PC-3 (cell line): ENCODE results near the gene ARHGAP11A. TPM values are rescaled to one million over a fixed set of nuclear protein-coding genes. Genes with fewer than 3 reads are reported as not detected.
A peak's percentile ranks its signal among the peaks of the same experiment; 100 is the strongest.

Experiments
- ATAC-seq: fragments of 200-7000 bp; cut with Tn5 transposase; 2 replicates; pipeline ENCODE4 v1.9.1; 2020; ENCODE audit warnings: mild to moderate bottlenecking, moderate library complexity
- BruUV-seq: library from RNA; stranded (reverse); fragments of 400-500 nt; replicated peaks from 2 replicates; lab custom pipeline; 2021; lab: Mats Ljungman, UMichigan
- CTCF ChIA-PET: fragments of 300-600 bp; sonication (Branson Sonifier 250); formaldehyde crosslinking; loops from one replicate; lab custom pipeline; 2022; ENCODE audit warnings: antibody characterized with exemption; lab: Charles Lee
- POLR2A ChIA-PET: fragments of 300-600 bp; sonication (Branson Sonifier 250); formaldehyde crosslinking; loops from one replicate; lab custom pipeline; 2022; ENCODE audit warnings: antibody characterized with exemption; ENCODE audit not compliant: unreplicated experiment; lab: Charles Lee
- DNase-seq: peaks from one replicate; pipeline ENCODE4 v3.0.0-alpha.2; 2015
- H2AFZ ChIP-seq: fragments of 300-600 bp; sonication (generic); 2 replicates; pipeline ENCODE4 v1.6.0; 2016; ENCODE audit warnings: antibody characterized with exemption, low read length
- H3F3A ChIP-seq: fragments of 300-600 bp; sonication (generic); one replicate; pipeline ENCODE4 v1.6.0; 2017; ENCODE audit warnings: antibody characterized with exemption, low read length, control low read depth, mild to moderate bottlenecking; ENCODE audit not compliant: unreplicated experiment
- H3K27ac ChIP-seq: fragments of 300-600 bp; sonication (generic); 2 replicates; pipeline ENCODE4 v1.5.1; 2016; ENCODE audit warnings: mild to moderate bottlenecking, low read length
- H3K27me3 ChIP-seq: fragments of 300-600 bp; sonication (generic); 2 replicates; pipeline ENCODE4 v1.6.1; 2016; ENCODE audit warnings: low read length, mixed read lengths
- H3K36me3 ChIP-seq: fragments of 300-600 bp; sonication (generic); 2 replicates; pipeline ENCODE4 v1.6.1; 2016; ENCODE audit warnings: low read depth, mixed run types, low read length, mixed read lengths
- H3K4me1 ChIP-seq: fragments of 300-600 bp; sonication (generic); 2 replicates; pipeline ENCODE4 v1.5.1; 2016; ENCODE audit warnings: low read length; ENCODE audit not compliant: insufficient read depth
- H3K4me2 ChIP-seq: fragments of 300-600 bp; sonication (generic); 2 replicates; pipeline ENCODE4 v1.6.0; 2016; ENCODE audit warnings: low read length
- H3K4me3 ChIP-seq: fragments of 300-600 bp; sonication (generic); 2 replicates; pipeline ENCODE4 v1.5.1; 2016; ENCODE audit warnings: mild to moderate bottlenecking, low read length, mixed read lengths
- H3K79me2 ChIP-seq: fragments of 300-600 bp; sonication (generic); 2 replicates; pipeline ENCODE4 v1.6.1; 2017; ENCODE audit warnings: low read length, mixed read lengths
- H3K9ac ChIP-seq: fragments of 300-600 bp; sonication (generic); 2 replicates; pipeline ENCODE4 v1.6.0; 2016; ENCODE audit warnings: mild to moderate bottlenecking, low read length
- H3K9me2 ChIP-seq: fragments of 300-600 bp; sonication (generic); replicated peaks from 2 replicates; pipeline ENCODE4 v1.6.1; 2016; ENCODE audit warnings: mixed run types, low read length, mixed read lengths
- H3K9me3 ChIP-seq: fragments of 300-600 bp; sonication (generic); 2 replicates; pipeline ENCODE4 v1.6.1; 2016; ENCODE audit warnings: low read length, mixed read lengths
- H4K20me1 ChIP-seq: fragments of 300-600 bp; sonication (generic); 2 replicates; pipeline ENCODE4 v1.6.1; 2016; ENCODE audit warnings: low read length, mixed read lengths
- CTCF ChIP-seq: fragments of 300-600 bp; sonication (generic); conservative IDR thresholded peaks from 2 replicates; pipeline ENCODE4 v1.5.1; 2017; ENCODE audit warnings: antibody characterized with exemption, low read depth, mild to moderate bottlenecking, low read length
- EZH2 ChIP-seq: fragments of 300-600 bp; sonication (generic); IDR thresholded peaks from one replicate; pipeline ENCODE4 v1.6.1; 2017; ENCODE audit warnings: antibody characterized with exemption, mild to moderate bottlenecking, low read length; ENCODE audit not compliant: unreplicated experiment
- EZH2phosphoT487 ChIP-seq: fragments of 300-600 bp; sonication (generic); IDR thresholded peaks from 2 replicates; pipeline ENCODE4 v1.6.1; 2018; ENCODE audit warnings: mild to moderate bottlenecking, antibody characterized with exemption, low read length, borderline replicate concordance
- intact Hi-C: fragments of 100-400 bp; cut with micrococcal nuclease; formaldehyde crosslinking; loops from 2 replicates; pipeline ENCODE4 v1.9.0; 2023
- total RNA-seq: library from RNA; depleted of rRNA; stranded (reverse); fragments of >200 nt; gene quantifications from 2 replicates; pipeline ENCODE4 v1.2.3, GENCODE V29; 2014

ARHGAP11A gene
- total RNA-seq, 1 experiment from 2014 or later: 38.2 TPM

- Histone ChIP-seq H3K27ac (no peak overlapping the region), H3K4me2 (no peak overlapping the region), H3K36me3 (peaks cover 9% of the 10 kb centered on the region), H3K4me1 (peaks cover 14% of the 10 kb centered on the region), H3F3A (no peaks in the 10 kb centered on the region), H3K79me2 (no peaks in the 10 kb centered on the region), H3K4me3 (no peak overlapping the region), H2AFZ (no peak overlapping the region), H3K27me3 (no peaks in the 10 kb centered on the region), H4K20me1 (no peaks in the 10 kb centered on the region), H3K9me3 (no peaks in the 10 kb centered on the region), H3K9ac (no peak overlapping the region), H3K9me2 (no peaks in the 10 kb centered on the region)
- ATAC-seq (peak; percentile 27), DNase-seq (peak; percentile 46)
- BruUV-seq: no TSS peak
- CTCF ChIA-PET: interaction anchor here (0.6 to 1.3 kb wide), 12 partner anchors 8 to 440 kb away, joined by 3 to 13 read pairs (median 4); no protein-coding TSS in a partner anchor
- POLR2A ChIA-PET: interaction anchor here (0.5 kb wide), 1 partner anchor 346 kb away, joined by 3 read pairs; no protein-coding TSS in a partner anchor
- no peak for TF ChIP-seq EZH2
- peak; percentile 73 for TF ChIP-seq CTCF
- intact Hi-C loops: loop anchor here (1.0 kb wide), 1 partner anchor 483 kb away; no protein-coding TSS in a partner anchor
These were observed 34.0 kb downstream of the ARHGAP11A start for GRCh38 chr15:32649342-32649741.

GRCh38 chr15:32651229-32651837, 36.0 kb downstream of the ARHGAP11A start:
- TF ChIP-seq CTCF: peak; percentile 96
- no peak for TF ChIP-seq EZH2phosphoT487
- no peak for TF ChIP-seq EZH2
- Histone ChIP-seq H2AFZ (no peak overlapping the region), H3K27ac (peak overlapping the region; percentile 69), H3K79me2 (no peaks in the 10 kb centered on the region), H3K36me3 (peaks cover 15% of the 10 kb centered on the region), H3K9me3 (no peaks in the 10 kb centered on the region), H3K9ac (peak overlapping the region; percentile 30), H3K4me3 (no peak overlapping the region), H4K20me1 (no peaks in the 10 kb centered on the region), H3K4me2 (peak overlapping the region; percentile 72; the same call in 1 of the 2 replicates), H3F3A (no peaks in the 10 kb centered on the region), H3K9me2 (no peaks in the 10 kb centered on the region), H3K4me1 (peaks cover 23% of the 10 kb centered on the region), H3K27me3 (no peaks in the 10 kb centered on the region)
- POLR2A ChIA-PET: interaction anchor here (0.7 kb wide), 1 partner anchor 90 kb away, joined by 3 read pairs; no protein-coding TSS in a partner anchor
- peak; percentile 88 for DNase-seq
- CTCF ChIA-PET: interaction anchor here (0.6 to 1.0 kb wide), 6 partner anchors 9 to 417 kb away, joined by 3 to 9 read pairs (median 4); no protein-coding TSS in a partner anchor
- ATAC-seq: peak; percentile 78
- no TSS peak for BruUV-seq
- intact Hi-C loops: loop anchor here (1.0 kb wide), 1 partner anchor 305 kb away; no protein-coding TSS in a partner anchor

DNA sequence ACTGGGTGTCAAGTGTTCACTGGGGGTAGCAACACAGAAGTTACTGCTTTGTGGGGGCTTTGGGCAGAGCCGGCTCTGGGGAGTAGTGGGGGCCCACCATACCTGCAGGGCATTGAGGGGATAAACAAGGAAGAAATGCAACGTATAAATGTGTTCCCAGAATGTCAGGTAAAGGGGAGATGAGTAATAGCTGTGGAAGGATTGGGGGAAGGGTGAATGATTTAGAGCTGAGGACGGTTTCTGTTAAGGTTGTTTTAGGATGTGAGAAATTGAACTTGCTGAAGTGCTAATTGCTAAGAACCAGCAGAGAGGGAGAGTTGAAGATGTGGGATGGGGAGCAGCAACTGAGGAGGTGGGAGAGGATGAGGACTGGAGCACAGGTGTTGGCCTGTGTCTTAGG, 36.9 kb downstream of the ARHGAP11A start:
- no peaks in the 10 kb centered on the region for H3F3A ChIP-seq
- H2AFZ ChIP-seq: peak overlapping the region; percentile 58
- peaks cover 29% of the 10 kb centered on the region for H3K4me1 ChIP-seq
- peak; percentile 64 for DNase-seq
- peak overlapping the region; percentile 72 for H3K4me2 ChIP-seq
- ChIA-PET POLR2A (no interaction called here), CTCF (interaction anchor here (0.6 to 1.0 kb wide), 5 partner anchors 8 to 342 kb away, joined by 3 to 4 read pairs (median 3); no protein-coding TSS in a partner anchor)
- no peaks in the 10 kb centered on the region for H3K9me2 ChIP-seq
- no TSS peak for BruUV-seq
- H3K36me3 ChIP-seq: peaks cover 16% of the 10 kb centered on the region
- peak; percentile 54 for ATAC-seq
- intact Hi-C loops: no loop called here
- H3K27ac ChIP-seq: peak overlapping the region; percentile 69
- peak overlapping the region; percentile 30 for H3K9ac ChIP-seq
- H4K20me1 ChIP-seq: no peaks in the 10 kb centered on the region
- TF ChIP-seq CTCF: no peak
- TF ChIP-seq EZH2phosphoT487: no peak
- no peak for TF ChIP-seq EZH2
- H3K4me3 ChIP-seq: peak overlapping the region; percentile 22; the same call in 1 of the 2 replicates
- H3K79me2 ChIP-seq: no peaks in the 10 kb centered on the region
- H3K9me3 ChIP-seq: no peaks in the 10 kb centered on the region
- H3K27me3 ChIP-seq: no peaks in the 10 kb centered on the region
